Stimulated activated CD8-positive, alpha-beta memory T cell treated with anti-CD3 and anti-CD28 coated beads, Interleukin-4, amount 100 ng/mL, for 24 hours (primary cell): ENCODE results near the gene RAB20.
"Not testable (repeated sequence)": the region's sequence is repeated elsewhere in the genome, so short reads cannot be mapped to it uniquely, and the experiment has no call there.

Experiments
- DNase-seq: peaks from one replicate; pipeline ENCODE4 v3.0.0-alpha.2; 2020; ENCODE audit warnings: low read depth

The RAB20 gene

DNA sequence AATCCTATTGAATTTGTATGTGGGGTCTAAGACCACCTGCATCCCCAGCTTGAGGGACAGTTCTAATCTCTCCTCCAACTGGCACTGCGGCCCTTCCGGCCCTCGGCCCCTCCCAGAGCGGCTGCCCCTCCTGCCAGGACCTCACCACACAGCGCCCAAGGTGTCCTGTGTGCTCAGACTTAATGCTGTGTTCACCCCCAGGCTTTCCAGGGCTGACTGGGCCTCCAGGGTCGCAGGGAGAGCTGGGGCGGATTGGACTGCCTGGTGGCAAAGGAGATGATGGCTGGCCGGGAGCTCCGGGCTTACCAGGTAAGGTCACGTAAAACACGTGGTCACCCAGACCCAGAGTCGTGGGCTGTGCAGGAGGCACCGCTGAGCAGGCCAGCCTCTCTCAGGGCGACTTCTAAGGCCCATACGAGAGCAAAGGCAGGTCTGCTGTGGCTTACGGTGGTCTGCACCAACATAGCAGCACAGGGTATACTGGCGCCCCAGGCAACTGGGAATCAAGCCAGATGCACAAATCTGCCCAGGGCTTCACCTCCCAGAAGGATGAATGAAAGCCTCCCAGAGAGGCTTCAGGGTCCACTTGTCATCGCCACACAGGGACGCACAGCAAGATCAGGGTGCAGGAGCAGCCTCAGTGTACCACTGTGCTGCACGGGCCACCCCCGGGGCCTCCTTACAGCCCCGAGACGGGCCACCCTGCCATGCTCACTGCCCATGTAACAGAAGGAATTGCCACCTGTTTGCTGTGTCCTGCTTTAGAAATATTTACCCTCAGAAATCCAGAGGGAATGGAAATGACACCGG, 69.4 kb downstream of the RAB20 start:
- DNase-seq = no peak

- no peak for DNase-seq
These were observed 71.3 kb downstream of the RAB20 start for GRCh38 chr13:110490009-110490770.

GRCh38 chr13:110486880-110487279, 74.6 kb downstream of the RAB20 start:
- DNase-seq = not testable (repeated sequence)

DNA sequence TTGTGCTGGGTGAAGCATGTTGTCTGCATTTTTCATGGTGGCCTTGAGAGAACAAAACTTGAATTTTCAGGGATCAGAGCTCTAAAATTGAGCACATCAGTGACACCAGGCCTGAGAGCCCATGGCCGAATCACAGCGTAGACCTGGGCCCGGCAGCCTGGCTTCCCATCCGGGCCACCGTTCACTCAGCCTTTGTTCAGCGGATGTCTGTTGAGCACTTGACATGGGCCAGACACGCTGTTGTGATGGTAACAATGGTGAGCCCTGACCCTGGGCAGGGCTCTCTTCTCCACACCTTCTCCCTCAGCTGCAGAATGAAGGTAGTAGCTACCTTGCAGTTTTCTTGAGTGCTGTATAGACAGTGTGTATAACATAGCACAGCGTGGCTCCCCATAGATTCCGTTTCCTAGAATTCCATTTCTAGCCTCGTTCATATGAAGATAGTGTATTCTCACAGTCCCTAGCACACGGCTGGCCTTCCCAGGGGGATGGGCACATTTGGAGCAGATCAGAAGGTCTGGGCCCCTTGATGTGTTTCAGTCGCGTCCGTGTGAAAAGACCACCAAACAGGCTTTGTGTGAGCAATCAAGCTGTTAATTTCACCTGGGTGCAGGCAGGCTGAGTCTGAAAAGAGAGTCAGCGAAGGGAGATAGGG, 75.3 kb downstream of the RAB20 start:
- no peak for DNase-seq

- no peak for DNase-seq
These were observed 75.9 kb downstream of the RAB20 start for GRCh38 chr13:110485604-110486003.

DNA sequence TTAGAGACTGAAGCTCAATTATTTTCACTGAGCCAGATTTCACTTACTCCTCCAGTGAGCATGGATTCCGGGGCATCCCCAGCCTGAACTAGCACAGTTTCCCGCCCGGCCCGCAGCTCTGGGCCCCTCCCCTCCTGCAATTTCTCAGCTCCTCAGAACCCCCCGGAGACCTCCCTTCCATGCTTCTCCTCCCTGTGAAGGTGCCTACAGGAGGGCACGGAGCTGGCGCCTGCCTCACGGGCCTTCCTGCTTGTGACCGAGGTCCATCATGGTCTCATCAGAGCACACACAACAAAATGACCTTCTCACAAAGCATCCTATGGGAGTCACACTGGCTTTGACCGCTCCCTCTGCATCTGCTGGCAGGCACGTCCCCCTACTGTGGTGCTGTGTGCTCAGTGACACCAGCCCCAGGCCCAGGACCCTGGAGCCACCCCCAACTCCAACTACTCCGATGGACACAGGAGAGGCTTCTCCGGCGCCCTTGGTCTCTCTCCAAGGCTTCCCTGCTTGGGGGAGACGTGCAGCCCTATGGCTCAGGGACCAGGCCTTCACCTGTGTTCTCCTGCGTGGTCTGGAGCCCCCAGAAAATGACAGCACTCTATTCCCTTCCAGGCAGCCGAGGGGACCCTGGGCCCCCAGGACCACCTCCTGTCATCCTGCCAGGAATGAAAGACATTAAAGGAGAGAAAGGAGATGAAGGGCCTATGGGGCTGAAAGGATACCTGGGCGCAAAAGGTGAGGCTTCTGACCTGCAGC, 77.1 kb downstream of the RAB20 start:
- DNase-seq = no peak

DNA sequence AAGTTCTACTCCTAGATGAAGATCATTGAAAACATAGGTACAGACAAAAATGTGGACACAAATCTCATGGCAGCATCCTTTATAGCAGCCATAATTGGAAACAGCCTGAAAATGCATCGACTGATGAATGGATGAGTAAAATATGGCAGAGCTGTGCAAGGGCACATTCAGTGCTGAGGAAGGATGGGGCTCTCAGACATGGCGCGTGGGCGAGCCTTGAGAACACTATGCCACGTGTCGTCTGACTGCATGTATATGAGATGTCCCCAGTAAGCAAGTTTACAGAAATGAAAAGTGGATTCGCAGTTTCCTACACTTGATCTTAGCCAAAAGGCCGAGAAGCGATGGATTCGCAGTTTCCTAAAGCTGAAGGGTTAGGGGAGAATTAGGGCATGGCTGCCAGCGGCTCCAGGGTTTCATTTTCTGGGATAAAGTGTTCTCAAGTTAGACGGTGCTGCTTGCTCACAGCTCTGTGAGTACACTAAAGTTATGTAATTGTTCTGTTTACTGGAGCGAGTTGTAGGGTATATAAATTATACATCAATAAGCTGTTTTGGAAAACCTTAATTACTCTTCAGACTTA, 78.0 kb downstream of the RAB20 start:
- DNase-seq = no peak

GRCh38 chr13:110480161-110480560, 81.4 kb downstream of the RAB20 start:
- DNase-seq = no peak

DNA sequence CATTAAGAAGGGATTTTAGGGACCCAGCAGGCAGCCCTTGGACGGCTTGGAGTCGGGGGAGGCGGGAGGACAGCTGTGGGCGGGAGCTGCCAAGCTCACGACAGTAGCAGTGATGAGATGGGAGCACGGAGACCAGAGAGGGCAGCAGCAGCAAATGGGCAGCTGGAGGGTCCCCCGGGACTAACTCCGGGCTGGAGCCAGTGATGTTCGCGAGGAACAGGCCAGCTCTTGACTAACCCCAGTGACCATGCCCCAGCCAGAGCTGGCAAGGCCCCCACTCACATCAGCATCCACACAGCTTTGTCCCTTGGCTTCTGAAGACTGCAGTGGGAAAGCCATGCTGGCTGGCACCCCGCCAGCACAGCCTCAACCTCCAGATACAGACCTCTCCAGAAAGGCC, 81.9 kb downstream of the RAB20 start:
- no peak for DNase-seq

DNA sequence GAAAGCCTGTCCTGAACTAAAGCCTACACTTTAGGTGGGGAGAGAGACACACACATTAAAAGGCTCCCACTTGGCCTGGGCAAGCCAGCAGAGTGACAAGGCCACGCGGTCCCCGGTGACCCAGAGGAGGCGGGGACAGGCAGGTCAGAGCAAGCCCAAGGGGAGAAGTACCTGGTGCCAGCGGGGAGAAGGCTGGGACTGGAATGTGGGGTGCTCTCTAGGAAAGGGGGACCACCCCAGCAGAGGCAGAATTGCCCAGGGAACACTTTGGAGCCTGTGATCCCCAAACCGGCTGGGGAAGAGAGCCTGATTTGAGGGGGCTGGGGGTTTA, 82.3 kb downstream of the RAB20 start:
- no peak for DNase-seq

- DNase-seq = no peak
These were observed 82.9 kb downstream of the RAB20 start for GRCh38 chr13:110478405-110479214.

DNA sequence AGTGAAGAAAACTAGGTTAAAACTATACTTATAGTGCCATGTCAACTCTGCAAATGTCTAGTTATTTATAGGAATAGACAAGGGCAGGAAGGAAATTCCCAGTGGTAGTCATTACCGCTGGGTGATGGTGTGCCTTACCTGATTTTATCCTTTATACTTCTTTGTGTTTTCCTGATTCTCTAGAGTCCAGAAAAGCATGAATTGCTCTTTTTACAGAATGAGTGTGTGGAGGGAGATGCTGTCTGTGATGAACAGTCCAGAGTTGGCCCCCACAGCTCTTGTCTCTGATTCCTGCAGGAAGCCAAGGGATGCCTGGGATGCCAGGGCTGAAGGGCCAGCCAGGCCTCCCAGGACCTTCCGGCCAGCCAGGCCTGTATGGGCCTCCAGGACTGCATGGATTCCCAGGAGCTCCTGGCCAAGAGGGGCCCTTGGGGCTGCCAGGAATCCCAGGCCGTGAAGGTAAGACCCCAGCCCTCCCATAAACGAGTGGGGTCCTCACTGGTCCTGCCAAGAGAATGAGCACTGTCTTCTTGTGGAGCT, 83.7 kb downstream of the RAB20 start:
- DNase-seq = no peak

DNA sequence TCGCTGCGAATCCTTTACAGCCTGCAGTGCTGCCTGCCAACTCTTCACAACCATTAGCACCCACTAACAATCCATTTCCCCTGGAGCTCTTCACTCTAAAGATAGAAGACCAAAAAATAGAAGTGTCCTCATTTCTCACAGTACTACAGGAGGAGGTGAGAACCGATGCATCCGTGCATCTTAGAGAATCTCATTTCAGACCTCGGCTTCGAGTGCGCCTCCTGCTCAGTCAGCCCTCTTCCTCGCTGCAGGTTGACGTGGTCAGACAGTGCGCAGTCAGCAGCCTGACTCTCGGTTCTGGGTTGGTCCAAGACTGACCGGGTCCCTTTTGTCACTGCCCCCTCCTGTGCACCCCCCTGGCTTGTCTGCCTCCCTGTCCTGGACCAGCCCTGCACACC, 85.3 kb downstream of the RAB20 start:
- no peak for DNase-seq

DNA sequence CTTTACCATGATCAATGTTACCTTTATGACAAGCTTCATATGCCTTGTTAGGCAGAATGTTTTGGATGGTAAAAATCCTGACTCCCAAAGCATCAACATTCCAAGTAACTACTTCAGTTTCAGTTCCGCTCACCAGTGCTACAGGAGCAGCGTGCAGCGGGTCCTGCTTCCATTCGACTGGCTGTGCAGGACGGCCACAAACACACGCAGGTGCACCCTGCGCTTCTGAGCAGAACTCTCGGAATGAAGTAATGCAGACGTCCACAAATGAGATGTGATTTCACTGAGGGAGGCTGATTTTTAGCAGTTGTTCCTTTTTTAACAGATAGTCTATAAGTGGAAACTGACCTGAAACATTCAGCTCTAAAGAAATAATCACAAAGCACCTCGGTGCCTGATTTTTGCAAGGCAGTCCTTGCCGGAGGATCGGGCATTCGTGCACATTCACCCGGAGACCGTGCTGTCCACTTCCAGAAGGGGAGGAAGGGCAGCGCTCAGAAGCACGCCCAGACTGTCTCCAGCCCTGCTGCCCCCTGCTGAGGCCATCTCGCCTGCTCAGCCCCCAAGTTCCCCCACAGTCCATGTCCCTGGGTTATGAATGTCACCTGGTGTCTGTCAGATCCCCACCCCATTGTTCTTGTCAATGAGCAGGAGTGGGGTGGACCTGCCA, 85.8 kb downstream of the RAB20 start:
- DNase-seq = no peak

DNA sequence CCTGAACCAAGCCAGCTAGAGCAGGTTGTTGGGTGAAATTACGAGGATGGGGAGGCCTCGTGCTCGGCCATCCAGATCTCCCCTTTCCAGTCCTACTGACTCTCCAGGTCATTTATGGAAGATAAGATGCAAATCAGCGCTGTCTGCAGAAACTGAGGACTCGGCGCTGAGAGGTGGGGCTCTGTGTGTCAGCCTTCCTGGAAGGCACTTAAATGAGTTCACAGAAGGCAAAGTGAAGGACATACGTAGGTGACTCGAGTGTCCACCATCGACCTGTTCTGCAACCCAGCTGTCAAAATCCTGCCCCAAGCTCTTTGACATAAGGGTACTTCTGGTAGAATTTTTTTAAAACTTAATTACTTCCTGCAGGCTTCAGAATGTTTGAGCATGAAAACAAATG, 86.4 kb downstream of the RAB20 start:
- no peak for DNase-seq

DNA sequence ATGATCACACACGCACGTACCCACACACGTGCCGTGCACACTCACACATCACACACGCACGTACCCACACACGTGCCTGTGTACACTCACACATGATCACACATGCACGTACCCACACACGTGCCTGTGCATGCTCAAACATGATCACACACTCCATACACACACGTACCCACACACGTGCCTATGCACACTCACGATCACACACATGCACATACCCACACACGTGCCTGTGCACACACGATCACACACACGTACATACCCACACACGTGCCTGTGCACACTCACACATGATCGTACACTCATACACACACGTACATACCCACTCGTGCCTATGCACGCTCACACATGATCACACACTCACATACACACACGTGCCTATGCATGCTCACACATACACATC, 86.8 kb downstream of the RAB20 start:
- no peak for DNase-seq
